Ovary (tissue), 3 donors: ENCODE results near the gene EEF1AKMT4.

Source experiments
- EP300 ChIP-seq: sonication (generic); formaldehyde crosslinking; IDR thresholded peaks from one replicate; pipeline ENCODE4 v1.6.1; 2017; ENCODE audit warnings: antibody characterized with exemption
- POLR2A ChIP-seq: fragments of 450-650 bp; IDR thresholded peaks from one replicate; pipeline ENCODE4 v1.6.1; 2017; ENCODE audit warnings: antibody characterized with exemption, mild to moderate bottlenecking, moderate library complexity
- TF ChIP-seq, protein P1 (sequence below), 3 donors: fragments of 450-650 bp in 2 of 3; fragments of 200-600 bp in 1 of 3; IDR thresholded peaks; one replicate each; pipeline versions ENCODE4 v1.5.1 to v1.8.0; 2016 to 2022; ENCODE audit warnings: antibody characterized with exemption in 3 of 3, mild to moderate bottlenecking in 1 of 3
- donor health status: DM: no; HTN: no; CAD: no.

DNA sequence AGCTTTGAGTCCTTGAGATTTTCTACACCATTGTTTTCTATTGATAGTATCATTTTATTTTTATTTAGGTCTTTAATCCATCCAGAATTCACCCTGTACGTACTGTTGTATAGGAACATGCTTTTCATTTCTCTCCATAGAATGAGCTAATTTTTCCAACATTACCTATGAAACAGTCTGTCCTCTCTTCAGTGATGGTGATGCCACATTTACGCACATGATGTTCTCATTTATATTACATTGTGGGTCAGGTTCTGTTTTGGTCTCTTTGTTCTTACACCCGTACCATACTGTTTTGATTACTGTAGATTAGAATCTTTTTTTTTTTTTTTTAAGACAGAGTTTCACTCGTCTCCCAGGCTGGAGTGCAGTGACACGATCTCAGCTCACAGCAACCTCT lies 37.8 kb upstream of the EEF1AKMT4 start:
- TF ChIP-seq, protein P1, sequence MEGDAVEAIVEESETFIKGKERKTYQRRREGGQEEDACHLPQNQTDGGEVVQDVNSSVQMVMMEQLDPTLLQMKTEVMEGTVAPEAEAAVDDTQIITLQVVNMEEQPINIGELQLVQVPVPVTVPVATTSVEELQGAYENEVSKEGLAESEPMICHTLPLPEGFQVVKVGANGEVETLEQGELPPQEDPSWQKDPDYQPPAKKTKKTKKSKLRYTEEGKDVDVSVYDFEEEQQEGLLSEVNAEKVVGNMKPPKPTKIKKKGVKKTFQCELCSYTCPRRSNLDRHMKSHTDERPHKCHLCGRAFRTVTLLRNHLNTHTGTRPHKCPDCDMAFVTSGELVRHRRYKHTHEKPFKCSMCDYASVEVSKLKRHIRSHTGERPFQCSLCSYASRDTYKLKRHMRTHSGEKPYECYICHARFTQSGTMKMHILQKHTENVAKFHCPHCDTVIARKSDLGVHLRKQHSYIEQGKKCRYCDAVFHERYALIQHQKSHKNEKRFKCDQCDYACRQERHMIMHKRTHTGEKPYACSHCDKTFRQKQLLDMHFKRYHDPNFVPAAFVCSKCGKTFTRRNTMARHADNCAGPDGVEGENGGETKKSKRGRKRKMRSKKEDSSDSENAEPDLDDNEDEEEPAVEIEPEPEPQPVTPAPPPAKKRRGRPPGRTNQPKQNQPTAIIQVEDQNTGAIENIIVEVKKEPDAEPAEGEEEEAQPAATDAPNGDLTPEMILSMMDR (IDR thresholded peaks at IDR 0.05) = no peak
- TF ChIP-seq POLR2A (no peak), EP300 (no peak)
